Stimulated activated naive CD4-positive, alpha-beta T cell (primary cell): ENCODE results near the gene CYP4F8.

Source experiments
- DNase-seq, 6 experiments: peaks; one replicate each; lab custom pipeline; 2025; lab: John Stamatoyannopoulos, UW

The CYP4F8 gene

GRCh38 chr19:15616627-15617270 lies 1.7 kb downstream of the CYP4F8 start:
- no peak for DNase-seq

GRCh38 chr19:15618321-15618720 lies 3.3 kb downstream of the CYP4F8 start:
- DNase-seq = no peak

- no peak for DNase-seq
Observed at GRCh38 chr19:15621801-15622200, 6.8 kb downstream of the CYP4F8 start.

- no peak for DNase-seq
Observed at GRCh38 chr19:15622991-15623390, 8.0 kb downstream of the CYP4F8 start.

- no peak for DNase-seq
Observed at GRCh38 chr19:15623711-15624318, 8.8 kb downstream of the CYP4F8 start.

- no peak for DNase-seq
Observed at GRCh38 chr19:15628236-15629002, 13.4 kb downstream of the CYP4F8 start.

- peak; percentile 55 to 93 (median 83) for DNase-seq
Observed at GRCh38 chr19:15629003-15629880, 14.2 kb downstream of the CYP4F8 start.

- DNase-seq = peak; percentile 2 to 49 (median 12)
Observed at GRCh38 chr19:15631817-15632216, 16.8 kb downstream of the CYP4F8 start.

- DNase-seq = no peak
Observed at GRCh38 chr19:15633082-15633835, 18.2 kb downstream of the CYP4F8 start.

- no peak for DNase-seq
Observed at GRCh38 chr19:15634105-15634504, 19.1 kb downstream of the CYP4F8 start.

- no peak for DNase-seq
Observed at GRCh38 chr19:15635016-15635805, 20.2 kb downstream of the CYP4F8 start.

- DNase-seq = no peak
Observed at GRCh38 chr19:15636026-15636425, 21.0 kb downstream of the CYP4F8 start.

GRCh38 chr19:15639596-15639995 lies 24.6 kb downstream of the CYP4F8 start:
- no peak for DNase-seq

- no peak for DNase-seq
Observed at GRCh38 chr19:15640294-15640903, 25.4 kb downstream of the CYP4F8 start, which contains the start of gene CYP4F3. Gene CYP4F3 (plus strand): TSS chr19:15640897. CDS start chr19:15641416, 519 bp downstream.

- no peak for DNase-seq
Observed at GRCh38 chr19:15640904-15641597, 26.0 kb downstream of the CYP4F8 start.

- no peak for DNase-seq
Observed at GRCh38 chr19:15641901-15642491, 27.0 kb downstream of the CYP4F8 start.

- no peak for DNase-seq
Observed at GRCh38 chr19:15642807-15643206, 27.8 kb downstream of the CYP4F8 start.

GRCh38 chr19:15643387-15643786 lies 28.4 kb downstream of the CYP4F8 start:
- no peak for DNase-seq
